Hematopoietic multipotent progenitor cell treated with erythropoietin and hydrocortisone succinate and interleukin-3 and kit ligand, for 6 days (in vitro differentiated cells): ENCODE results near the gene PLD1.

Experiments
- DNase-seq: peaks from one replicate; pipeline ENCODE4 v3.0.0-alpha.2; 2015

PLD1 gene

GRCh38 chr3:171688593-171688992 is 121.7 kb downstream of the PLD1 start:
- DNase-seq: no peak

DNA sequence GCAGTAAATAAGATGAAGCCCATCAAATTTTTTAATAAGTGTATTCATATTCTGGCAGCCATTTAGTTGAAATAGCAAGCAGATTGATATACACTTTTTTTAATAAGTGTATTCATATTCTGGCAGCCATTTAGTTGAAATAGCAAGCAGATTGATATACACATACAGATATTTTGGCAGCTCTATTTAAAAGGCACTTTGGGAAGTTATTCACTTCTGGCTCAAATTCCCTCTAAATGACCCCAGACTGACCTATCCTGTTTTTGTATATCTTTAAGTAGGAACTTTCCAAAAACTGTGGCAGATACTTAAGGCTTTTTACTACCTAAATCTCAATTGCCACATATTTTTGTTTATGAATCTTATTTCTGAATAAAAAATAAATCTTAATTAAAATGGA is 122.3 kb downstream of the PLD1 start:
- no peak for DNase-seq

DNA sequence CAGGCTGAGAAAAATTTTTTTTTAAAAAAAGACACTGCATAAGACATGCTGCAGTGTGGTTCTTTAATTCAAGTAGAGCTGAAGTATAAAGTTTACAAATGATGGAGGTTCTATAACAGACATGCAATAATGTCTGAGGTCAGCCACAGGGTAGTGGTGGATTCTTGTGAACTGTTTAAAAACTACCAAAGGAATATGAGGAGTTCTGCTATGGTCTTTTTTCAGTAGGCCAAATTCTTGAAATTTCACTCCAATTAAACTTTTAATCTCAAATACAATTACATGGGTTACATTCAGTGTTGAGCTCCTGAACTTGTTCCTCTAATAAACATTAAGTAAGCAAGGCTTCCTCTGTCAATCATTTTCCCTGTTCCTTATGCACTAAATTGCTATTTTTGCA is 122.7 kb downstream of the PLD1 start:
- no peak for DNase-seq

DNA sequence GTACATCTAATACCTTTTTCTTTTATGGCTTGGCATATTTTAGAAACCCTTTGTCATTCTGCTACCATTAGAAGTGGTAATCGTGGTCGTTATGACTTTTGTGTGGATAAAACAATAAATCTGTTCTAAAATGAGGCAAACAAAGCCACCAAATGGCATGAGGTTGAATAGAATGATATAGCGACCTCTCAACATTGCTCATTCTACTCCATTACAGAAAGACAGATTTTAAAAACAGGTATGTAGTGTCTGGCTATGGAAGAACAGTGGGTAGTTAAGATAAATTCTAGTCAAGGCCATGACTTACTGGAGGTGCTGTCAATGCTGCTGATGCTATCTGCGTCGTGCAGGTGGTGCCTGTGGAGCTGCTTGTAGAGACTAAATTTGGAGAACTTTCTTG is 123.2 kb downstream of the PLD1 start:
- DNase-seq: no peak

DNA sequence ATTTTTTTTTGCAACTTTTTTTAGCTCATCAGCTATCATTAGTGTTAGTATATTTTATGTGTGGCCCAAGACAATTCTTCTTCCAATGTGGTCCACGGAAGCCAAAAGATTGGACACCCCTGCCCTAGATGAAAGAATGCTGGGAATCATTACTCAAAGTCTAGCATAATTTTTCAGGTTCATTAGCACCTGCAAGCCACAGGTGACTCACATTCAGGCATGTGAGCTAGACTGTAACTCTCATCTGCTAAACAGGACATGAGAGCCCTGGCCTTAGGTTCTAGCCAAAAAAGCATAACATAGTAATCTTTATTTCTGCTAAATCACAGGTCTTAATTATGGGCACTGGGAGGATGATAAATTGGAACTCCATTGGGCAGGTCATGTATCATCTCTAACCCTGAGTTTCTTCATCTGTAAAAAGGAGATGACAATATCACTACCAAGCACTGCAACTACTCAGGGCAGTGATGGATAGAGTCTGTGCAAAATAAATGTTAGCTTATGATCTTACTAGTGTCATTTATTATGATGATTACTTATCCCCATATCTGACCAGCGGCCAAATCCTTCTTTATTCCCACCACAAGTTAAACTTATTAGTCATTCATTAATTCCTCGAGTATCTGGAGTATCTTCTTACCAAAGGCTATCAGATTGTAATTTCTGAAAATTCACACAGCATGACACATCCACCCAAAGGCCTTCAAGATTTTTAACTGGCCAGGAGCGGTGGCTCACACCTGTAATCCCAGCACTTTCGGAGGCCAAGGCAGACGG is 125.0 kb downstream of the PLD1 start:
- DNase-seq: no peak

DNA sequence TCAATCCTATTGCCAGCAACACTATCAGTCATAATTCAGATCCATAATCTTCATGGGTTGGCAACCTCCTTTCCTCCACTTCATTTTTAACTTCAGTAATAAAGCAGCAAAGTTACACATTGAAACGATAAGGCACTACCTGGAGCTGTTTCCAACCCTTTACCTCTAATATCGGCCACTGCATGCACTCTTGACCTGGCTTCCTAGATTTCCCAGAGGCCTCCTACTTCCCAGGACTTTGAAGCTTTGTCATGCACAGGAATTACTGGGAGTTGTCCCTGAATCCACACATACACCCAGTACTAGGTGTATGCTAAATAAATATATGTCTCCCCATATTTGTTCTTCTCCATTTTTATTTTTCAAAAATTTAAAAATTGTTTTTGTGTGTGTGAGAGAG is 126.1 kb downstream of the PLD1 start:
- no peak for DNase-seq

DNA sequence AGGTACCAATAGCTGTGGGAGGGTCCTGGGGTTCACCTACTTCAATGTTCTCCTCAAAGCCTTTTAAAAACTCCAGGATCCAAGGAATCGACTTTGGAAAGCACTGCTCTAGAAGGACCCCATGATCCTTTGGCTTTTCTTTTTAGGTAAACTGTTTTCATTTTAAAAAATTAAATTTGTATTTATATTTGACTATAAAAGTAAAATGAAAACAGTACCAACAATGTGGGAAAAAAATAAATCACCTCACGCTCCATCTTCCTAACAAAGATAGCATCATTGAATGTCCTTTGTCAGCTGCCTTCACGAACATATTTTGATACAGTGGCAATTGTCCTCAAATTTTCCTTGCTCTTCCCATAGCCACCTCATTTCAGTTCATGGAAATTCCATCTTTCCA is 127.5 kb downstream of the PLD1 start:
- DNase-seq: no peak

DNA sequence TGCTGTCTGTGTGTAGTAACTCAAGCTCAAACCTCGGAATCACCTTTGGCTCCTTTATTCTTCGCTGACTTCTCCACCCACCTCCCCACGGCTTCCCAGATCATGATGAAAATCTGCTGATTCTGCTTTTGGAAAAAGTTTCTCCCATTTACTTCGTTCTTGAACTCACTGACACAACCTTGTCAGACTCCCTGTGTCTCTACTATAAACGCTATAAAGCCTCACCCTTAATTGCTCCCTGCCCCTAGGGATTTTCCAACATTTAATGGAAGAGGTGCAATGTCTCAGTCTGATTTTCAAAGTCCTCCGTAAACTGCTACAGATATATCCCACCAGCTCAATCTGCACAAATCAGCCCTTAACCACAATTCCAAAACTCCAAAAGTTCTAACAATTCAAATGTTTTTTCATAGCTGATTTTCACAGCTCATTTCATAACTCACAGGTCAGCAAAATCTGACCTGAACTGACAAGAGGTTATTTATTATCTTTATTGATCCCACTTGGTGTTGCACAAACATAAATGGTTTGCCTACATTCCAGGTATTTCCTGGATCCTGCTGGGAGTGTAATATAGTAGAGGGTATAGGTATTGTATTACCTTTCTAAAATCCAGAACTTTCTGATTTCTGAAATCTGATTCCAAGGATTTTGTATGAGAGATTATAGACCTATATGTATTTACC is 129.4 kb downstream of the PLD1 start:
- no peak for DNase-seq

- DNase-seq: no peak
Measured at GRCh38 chr3:171678971-171679492, 131.3 kb downstream of the PLD1 start.

- DNase-seq: no peak
Measured at GRCh38 chr3:171677706-171678105, 132.6 kb downstream of the PLD1 start.

- no peak for DNase-seq
Measured at GRCh38 chr3:171676601-171677175, 133.6 kb downstream of the PLD1 start.

DNA sequence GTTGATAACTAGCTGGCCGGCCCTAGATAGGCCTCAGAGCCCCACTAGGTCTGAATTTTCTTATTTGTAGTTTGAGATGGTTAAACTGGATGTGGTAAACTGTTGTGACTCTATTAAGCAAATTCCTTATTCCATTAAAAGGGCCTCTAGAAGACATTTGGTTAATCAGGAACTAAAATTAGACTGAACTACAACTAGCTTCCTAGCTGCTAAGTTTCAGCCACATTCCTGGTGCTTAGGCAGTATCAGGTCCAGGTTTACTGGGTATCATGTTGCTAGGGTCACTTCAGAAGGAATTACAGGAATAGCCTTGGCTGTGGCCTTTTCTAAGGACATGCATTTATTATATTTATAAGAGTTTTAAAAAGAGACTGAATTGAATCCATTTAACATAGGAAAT is 136.3 kb downstream of the PLD1 start:
- no peak for DNase-seq

GRCh38 chr3:171672538-171672937 is 137.7 kb downstream of the PLD1 start:
- no peak for DNase-seq

GRCh38 chr3:171672124-171672523 is 138.2 kb downstream of the PLD1 start:
- no peak for DNase-seq

DNA sequence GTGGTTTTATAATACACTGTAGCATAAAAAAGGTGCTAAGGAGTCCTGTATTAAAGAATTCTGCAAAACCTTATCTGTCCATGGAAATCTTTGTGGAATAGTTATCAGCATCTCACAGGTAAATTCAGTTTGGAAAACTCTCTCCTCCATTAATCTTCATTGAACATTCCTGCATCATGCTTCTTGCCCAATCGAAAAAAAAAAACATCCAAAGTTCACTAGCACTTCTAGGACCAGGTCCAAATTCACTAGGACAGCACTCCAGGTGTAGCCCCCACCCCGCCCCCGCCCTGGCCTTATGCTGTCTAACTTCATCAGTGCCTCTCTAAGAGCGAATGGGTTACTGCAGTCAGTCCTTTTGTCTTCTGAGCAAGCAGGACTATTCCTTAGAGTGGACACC is 138.6 kb downstream of the PLD1 start:
- no peak for DNase-seq

- peak; percentile 56 for DNase-seq
Measured at GRCh38 chr3:171666516-171666915, 143.8 kb downstream of the PLD1 start.

DNA sequence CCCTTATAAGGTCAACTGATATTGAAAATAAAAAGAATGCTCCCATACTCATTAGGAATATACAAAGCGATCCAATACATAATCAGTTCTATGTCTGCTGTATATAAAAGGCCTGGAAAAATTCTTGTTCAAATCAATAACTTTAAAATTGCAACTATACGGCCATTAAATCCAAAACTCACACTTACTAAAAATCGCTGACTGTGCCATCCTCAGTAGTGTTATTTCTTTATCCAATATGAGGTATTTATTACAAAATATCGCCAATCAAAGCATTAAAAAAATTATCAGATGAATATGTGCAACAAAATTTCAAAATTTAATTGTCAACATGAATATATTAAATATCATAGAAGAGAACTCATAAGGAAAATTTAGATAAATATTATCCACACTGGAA is 146.5 kb downstream of the PLD1 start:
- DNase-seq: no peak

DNA sequence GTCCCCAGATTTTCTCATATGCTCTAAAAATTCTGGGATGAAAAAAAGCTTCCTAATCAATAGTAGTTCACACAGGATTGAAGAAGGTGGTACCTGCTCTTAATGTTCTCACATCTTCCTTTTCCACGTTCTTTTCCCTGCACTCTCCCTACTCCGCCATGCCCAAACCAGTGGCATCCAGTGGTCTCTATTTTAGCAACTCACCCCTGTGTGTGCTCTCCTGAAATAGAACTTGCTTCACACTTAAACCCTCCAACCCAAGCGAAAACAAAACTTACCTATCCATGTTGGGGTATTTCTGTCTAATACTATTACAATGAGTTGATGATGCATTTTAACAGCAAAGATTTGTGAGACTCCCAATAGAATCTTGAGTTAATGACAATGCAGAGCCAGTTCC is 148.8 kb downstream of the PLD1 start:
- DNase-seq: no peak

DNA sequence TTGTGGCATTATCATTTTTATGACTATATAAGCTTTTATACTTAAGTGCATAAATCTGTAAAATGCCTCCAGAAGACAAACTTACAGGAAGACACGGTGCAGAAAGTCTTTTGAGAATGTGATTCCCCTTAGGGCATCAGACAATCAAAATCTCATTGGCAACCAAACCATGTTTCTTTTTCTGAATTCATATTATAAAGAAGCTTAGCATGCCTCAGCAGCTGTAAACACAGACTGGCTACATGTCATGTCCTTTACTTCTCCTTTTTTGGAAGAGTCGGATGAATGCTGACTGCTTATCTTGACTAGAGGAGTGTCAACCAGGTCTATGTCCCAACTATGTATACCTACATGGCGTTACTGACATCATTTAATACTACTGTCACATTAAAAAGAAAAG is 150.1 kb downstream of the PLD1 start:
- DNase-seq: no peak

GRCh38 chr3:171658841-171659240 is 151.4 kb downstream of the PLD1 start:
- no peak for DNase-seq

DNA sequence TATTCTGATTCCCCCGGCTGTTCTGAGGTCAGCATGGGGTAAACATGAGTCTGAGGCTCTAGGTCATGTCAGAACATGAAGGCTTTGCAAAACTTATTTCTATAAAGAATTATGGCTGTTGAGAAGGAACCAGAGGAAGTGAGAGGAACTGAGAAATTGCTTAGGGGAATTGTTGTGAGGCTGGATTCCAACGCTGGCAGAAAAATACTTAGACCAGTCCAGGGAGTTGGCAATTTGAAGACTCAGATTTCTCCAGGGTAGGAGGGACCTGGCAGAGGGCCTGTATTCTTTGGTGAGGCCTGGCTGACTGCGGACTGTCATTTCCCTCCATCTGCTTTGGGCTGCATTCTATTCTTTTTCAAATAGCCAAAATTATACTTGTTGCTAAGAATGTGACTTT is 155.5 kb downstream of the PLD1 start:
- DNase-seq: no peak

GRCh38 chr3:171654326-171654725 is 156.0 kb downstream of the PLD1 start:
- no peak for DNase-seq

GRCh38 chr3:171653701-171654100 is 156.6 kb downstream of the PLD1 start:
- DNase-seq: no peak

DNA sequence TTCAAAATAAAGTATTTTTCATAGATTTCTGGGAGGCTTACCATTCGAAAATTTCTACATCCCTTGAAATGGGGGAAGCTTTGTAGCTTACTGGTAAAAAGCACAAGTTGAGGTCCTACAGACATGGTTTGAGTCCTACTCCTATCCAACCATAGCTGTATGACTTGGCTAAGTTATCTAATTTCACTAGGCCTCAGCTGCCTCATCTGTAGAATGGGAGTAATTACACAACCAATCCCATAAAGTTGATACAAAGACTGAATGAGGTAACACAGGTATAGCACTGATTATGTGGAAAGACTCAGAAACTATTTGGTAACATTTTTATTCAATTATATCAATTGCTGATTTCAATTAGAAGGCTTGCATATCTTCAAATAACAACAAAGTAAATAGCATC is 157.4 kb downstream of the PLD1 start:
- DNase-seq: no peak
